HUES6 (cell line): ENCODE measurements around the gene PPARGC1A.
A peak's percentile ranks its signal among the peaks of the same experiment; 100 is the strongest.

ENCODE experiments used
- H3K27ac ChIP-seq: 2 replicates; pipeline ENCODE4 v1.7.0; 2013; ENCODE audit warnings: low read depth, mild to moderate bottlenecking, low read length, inconsistent platforms
- H3K27me3 ChIP-seq: 2 replicates; pipeline ENCODE4 v1.6.1; 2013; ENCODE audit warnings: low read length; ENCODE audit not compliant: control insufficient read depth, insufficient read depth
- H3K36me3 ChIP-seq: 2 replicates; pipeline ENCODE4 v1.6.1; 2013; ENCODE audit warnings: low read length; ENCODE audit not compliant: control insufficient read depth, insufficient read depth
- H3K4me1 ChIP-seq: 2 replicates; pipeline ENCODE4 v1.6.1; 2013; ENCODE audit warnings: low read length; ENCODE audit not compliant: control insufficient read depth, insufficient read depth
- H3K4me3 ChIP-seq: 2 replicates; pipeline ENCODE4 v1.5.1; 2013; ENCODE audit warnings: low read depth, low read length
- H3K9ac ChIP-seq: one replicate; pipeline ENCODE4 v1.6.1; 2013; ENCODE audit warnings: mild to moderate bottlenecking, low read length
- H3K9me3 ChIP-seq: 2 replicates; pipeline ENCODE4 v1.6.1; 2013; ENCODE audit warnings: low read depth, low read length; ENCODE audit not compliant: control insufficient read depth, insufficient read depth

PPARGC1A gene

GRCh38 chr4:23909671-23910070 lies 19.8 kb upstream of the PPARGC1A start:
- Histone ChIP-seq H3K27ac (no peak overlapping the region), H3K4me1 (peaks cover 6% of the 10 kb centered on the region; the same call in 1 of the 2 replicates), H3K27me3 (no peaks in the 10 kb centered on the region), H3K9me3 (no peaks in the 10 kb centered on the region), H3K9ac (no peak overlapping the region), H3K4me3 (no peak overlapping the region), H3K36me3 (no peaks in the 10 kb centered on the region)

- H3K9ac ChIP-seq = no peak overlapping the region
- no peaks in the 10 kb centered on the region for H3K27me3 ChIP-seq
- no peak overlapping the region for H3K4me3 ChIP-seq
- no peaks in the 10 kb centered on the region for H3K36me3 ChIP-seq
- peaks cover 6% of the 10 kb centered on the region; the same call in 1 of the 2 replicates for H3K4me1 ChIP-seq
- no peaks in the 10 kb centered on the region for H3K9me3 ChIP-seq
- H3K27ac ChIP-seq = no peak overlapping the region
Observed at GRCh38 chr4:23906839-23907238, 17.0 kb upstream of the PPARGC1A start.

- no peak overlapping the region for H3K4me3 ChIP-seq
- no peak overlapping the region for H3K27ac ChIP-seq
- no peaks in the 10 kb centered on the region for H3K27me3 ChIP-seq
- no peaks in the 10 kb centered on the region for H3K36me3 ChIP-seq
- H3K9me3 ChIP-seq = no peaks in the 10 kb centered on the region
- H3K4me1 ChIP-seq = peaks cover 6% of the 10 kb centered on the region; the same call in 1 of the 2 replicates
- H3K9ac ChIP-seq = no peak overlapping the region
Observed at GRCh38 chr4:23904639-23905071, 14.8 kb upstream of the PPARGC1A start.

GRCh38 chr4:23903859-23904438 lies 14.1 kb upstream of the PPARGC1A start:
- no peaks in the 10 kb centered on the region for H3K9me3 ChIP-seq
- H3K36me3 ChIP-seq = no peaks in the 10 kb centered on the region
- peaks cover 6% of the 10 kb centered on the region; the same call in 1 of the 2 replicates for H3K4me1 ChIP-seq
- H3K9ac ChIP-seq = no peak overlapping the region
- no peak overlapping the region for H3K4me3 ChIP-seq
- H3K27ac ChIP-seq = no peak overlapping the region
- no peaks in the 10 kb centered on the region for H3K27me3 ChIP-seq

GRCh38 chr4:23902222-23902804 lies 12.5 kb upstream of the PPARGC1A start:
- Histone ChIP-seq H3K4me3 (no peak overlapping the region), H3K9me3 (no peaks in the 10 kb centered on the region), H3K36me3 (no peaks in the 10 kb centered on the region), H3K27me3 (no peaks in the 10 kb centered on the region), H3K4me1 (peaks cover 6% of the 10 kb centered on the region; the same call in 1 of the 2 replicates), H3K9ac (no peak overlapping the region), H3K27ac (no peak overlapping the region)

- Histone ChIP-seq H3K9ac (no peak overlapping the region), H3K36me3 (no peaks in the 10 kb centered on the region), H3K9me3 (no peaks in the 10 kb centered on the region)
Observed at GRCh38 chr4:23900636-23901035, 10.8 kb upstream of the PPARGC1A start.

GRCh38 chr4:23899565-23899964 lies 9.7 kb upstream of the PPARGC1A start:
- Histone ChIP-seq H3K36me3 (no peaks in the 10 kb centered on the region), H3K9ac (no peak overlapping the region), H3K4me1 (no peaks in the 10 kb centered on the region), H3K27me3 (no peaks in the 10 kb centered on the region), H3K27ac (no peak overlapping the region), H3K4me3 (no peak overlapping the region), H3K9me3 (no peaks in the 10 kb centered on the region)

More at GRCh38 chr4:23900636-23901035, 10.8 kb upstream of the PPARGC1A start:
- peaks cover 6% of the 10 kb centered on the region; the same call in 1 of the 2 replicates for H3K4me1 ChIP-seq
- H3K4me3 ChIP-seq = no peak overlapping the region
- H3K27me3 ChIP-seq = no peaks in the 10 kb centered on the region
- no peak overlapping the region for H3K27ac ChIP-seq

- no peaks in the 10 kb centered on the region for H3K27me3 ChIP-seq
- no peak overlapping the region for H3K27ac ChIP-seq
- no peaks in the 10 kb centered on the region for H3K9me3 ChIP-seq
Observed at GRCh38 chr4:23897564-23898109, 7.8 kb upstream of the PPARGC1A start.

GRCh38 chr4:23894021-23894420 lies 4.2 kb upstream of the PPARGC1A start:
- no peaks in the 10 kb centered on the region for H3K9me3 ChIP-seq
- peaks cover 10% of the 10 kb centered on the region for H3K27me3 ChIP-seq
- no peak overlapping the region for H3K9ac ChIP-seq
- peaks cover 22% of the 10 kb centered on the region for H3K4me1 ChIP-seq
- H3K4me3 ChIP-seq = no peak overlapping the region
- H3K36me3 ChIP-seq = no peaks in the 10 kb centered on the region
- no peak overlapping the region for H3K27ac ChIP-seq

More at GRCh38 chr4:23897564-23898109, 7.8 kb upstream of the PPARGC1A start:
- no peak overlapping the region for H3K4me3 ChIP-seq
- no peaks in the 10 kb centered on the region for H3K4me1 ChIP-seq
- H3K9ac ChIP-seq = no peak overlapping the region
- H3K36me3 ChIP-seq = no peaks in the 10 kb centered on the region

GRCh38 chr4:23891064-23891421 lies 1.2 kb upstream of the PPARGC1A start:
- H3K27me3 ChIP-seq = peaks cover 19% of the 10 kb centered on the region
- peaks cover 43% of the 10 kb centered on the region for H3K4me1 ChIP-seq
- no peaks in the 10 kb centered on the region for H3K36me3 ChIP-seq
- H3K27ac ChIP-seq = no peak overlapping the region
- peak overlapping the region; percentile 73; the same call in 1 of the 2 replicates for H3K4me3 ChIP-seq
- no peaks in the 10 kb centered on the region for H3K9me3 ChIP-seq
- H3K9ac ChIP-seq = no peak overlapping the region

GRCh38 chr4:23890369-23891063 lies 669 bp upstream of the PPARGC1A start:
- Histone ChIP-seq H3K9ac (peak overlapping the region; percentile 9), H3K27ac (no peak overlapping the region), H3K9me3 (no peaks in the 10 kb centered on the region), H3K4me3 (peak overlapping the region; percentile 73), H3K36me3 (no peaks in the 10 kb centered on the region), H3K4me1 (peaks cover 48% of the 10 kb centered on the region), H3K27me3 (peaks cover 19% of the 10 kb centered on the region)
